ENCODE measurements around the gene AQP10. TPM values are rescaled to one million over a fixed set of nuclear protein-coding genes. Genes with fewer than 3 reads are reported as not detected.

Gene AQP10
- total and polyA plus RNA-seq, 4 donors: 0.28 to 1.4 (median 0.48) TPM

- no peak for ATAC-seq (ENCODE audit: insufficient read depth, low FRiP score)
- Histone ChIP-seq H3K27ac (ENCODE audit: low read depth in 1 of 2, low read length in 1 of 2) (peak overlapping the region in 1 of 2 donors; percentile 55), H3K27me3 (ENCODE audit: control insufficient read depth in 3 of 3, insufficient read depth in 3 of 3, low read length in 2 of 3) (no peaks in the 10 kb centered on the region), H3K4me1 (ENCODE audit: control insufficient read depth in 5 of 5, insufficient read depth in 5 of 5, low read length in 5 of 5) (peaks cover 8 to 30% (median 18%) of the 10 kb centered on the region in 5 donors), H3K36me3 (ENCODE audit: control insufficient read depth in 4 of 4, insufficient read depth in 4 of 4, low read length in 4 of 4) (peaks cover 9 to 18% (median 15%) of the 10 kb centered on the region in 4 donors), H3K9ac (ENCODE audit: insufficient read depth in 1 of 2, low read length in 2 of 2) (no peak overlapping the region), H3K4me3 (no peak overlapping the region), H3K9me3 (ENCODE audit: control insufficient read depth in 4 of 4, insufficient read depth in 3 of 4, low read length in 3 of 4) (no peaks in the 10 kb centered on the region)
- TF ChIP-seq CTCF (IDR thresholded peaks at IDR 0.05; ENCODE audit: control extremely low read depth, extremely low read depth): no peak
- WGBS, 2 donors: 77 to 90% methylated on average over 6 of the region's 6 CpGs
- peak in 1 of 3 donors; percentile 12 for DNase-seq
Observed at GRCh38 chr1:154329152-154329521, 8.2 kb downstream of the AQP10 start.

- H3K27ac ChIP-seq (ENCODE audit: low read depth in 1 of 2, low read length in 1 of 2): peak overlapping the region in 1 of 2 donors; percentile 55
- H3K27me3 ChIP-seq (ENCODE audit: control insufficient read depth in 3 of 3, insufficient read depth in 3 of 3, low read length in 2 of 3): no peaks in the 10 kb centered on the region
- no peak overlapping the region for H3K4me3 ChIP-seq
- 74 to 83% methylated on average over 7 of the region's 7 CpGs for WGBS, 2 donors
- ATAC-seq (ENCODE audit: insufficient read depth, low FRiP score) (no peak), DNase-seq (no peak)
- no peak overlapping the region for H3K9ac ChIP-seq (ENCODE audit: insufficient read depth in 1 of 2, low read length in 2 of 2)
- H3K9me3 ChIP-seq (ENCODE audit: control insufficient read depth in 4 of 4, insufficient read depth in 3 of 4, low read length in 3 of 4): no peaks in the 10 kb centered on the region
- H3K36me3 ChIP-seq (ENCODE audit: control insufficient read depth in 4 of 4, insufficient read depth in 4 of 4, low read length in 4 of 4): peaks cover 10 to 20% (median 15%) of the 10 kb centered on the region in 4 donors
- TF ChIP-seq CTCF (IDR thresholded peaks at IDR 0.05; ENCODE audit: control extremely low read depth, extremely low read depth): no peak
- peaks cover 8 to 32% (median 23%) of the 10 kb centered on the region in 5 donors for H3K4me1 ChIP-seq (ENCODE audit: control insufficient read depth in 5 of 5, insufficient read depth in 5 of 5, low read length in 5 of 5)
Observed at GRCh38 chr1:154329551-154330131, 8.7 kb downstream of the AQP10 start.

- ATAC-seq (ENCODE audit: insufficient read depth, low FRiP score) (no peak), DNase-seq (no peak)
- H3K4me1 ChIP-seq (ENCODE audit: control insufficient read depth in 5 of 5, insufficient read depth in 5 of 5, low read length in 5 of 5): peaks cover 8 to 35% (median 25%) of the 10 kb centered on the region in 5 donors
- no peak overlapping the region for H3K27ac ChIP-seq (ENCODE audit: low read depth in 1 of 2, low read length in 1 of 2)
- H3K9ac ChIP-seq (ENCODE audit: insufficient read depth in 1 of 2, low read length in 2 of 2): no peak overlapping the region
- no peaks in the 10 kb centered on the region for H3K9me3 ChIP-seq (ENCODE audit: control insufficient read depth in 4 of 4, insufficient read depth in 3 of 4, low read length in 3 of 4)
- peaks cover 10 to 21% (median 15%) of the 10 kb centered on the region in 4 donors for H3K36me3 ChIP-seq (ENCODE audit: control insufficient read depth in 4 of 4, insufficient read depth in 4 of 4, low read length in 4 of 4)
- H3K4me3 ChIP-seq: no peak overlapping the region
- no peaks in the 10 kb centered on the region for H3K27me3 ChIP-seq (ENCODE audit: control insufficient read depth in 3 of 3, insufficient read depth in 3 of 3, low read length in 2 of 3)
- no peak for TF ChIP-seq CTCF (IDR thresholded peaks at IDR 0.05; ENCODE audit: control extremely low read depth, extremely low read depth)
Observed at GRCh38 chr1:154330669-154331068, 9.8 kb downstream of the AQP10 start.
